Activated T-helper 1 cell treated with anti-CD3 and anti-CD28 coated beads, Interleukin-12 subunit alpha, Interleukin-12 subunit beta, Interleukin-2, Interleukin-4 antibody, amounts not matched to agents 30 ng/mL and 10 ng/mL and 1 ng/mL, durations not matched to agents 14 hours and 24 hours and 36 hours (primary cell): ENCODE measurements around the gene PPT2. TPM values are rescaled to one million over a fixed set of nuclear protein-coding genes. Genes with fewer than 3 reads are reported as not detected.
"Not testable (repeated sequence)": the region's sequence is repeated elsewhere in the genome, so short reads cannot be mapped to it uniquely, and the experiment has no call there.

Experiments used
- DNase-seq: peaks from one replicate; pipeline ENCODE4 v3.0.0; 2021; ENCODE audit warnings: low spot score
- H3K27ac Mint-ChIP-seq: one replicate; pipeline ENCODE4 v1.8.0; 2021; ENCODE audit warnings: mild to moderate bottlenecking, mixed read lengths
- H3K27me3 Mint-ChIP-seq: one replicate; pipeline ENCODE4 v1.8.0; 2022; ENCODE audit warnings: mild to moderate bottlenecking, moderate library complexity, mixed read lengths; ENCODE audit not compliant: insufficient read depth
- H3K36me3 Mint-ChIP-seq: one replicate; pipeline ENCODE4 v1.8.0; 2021; ENCODE audit warnings: low read depth, mixed read lengths
- H3K4me1 Mint-ChIP-seq: one replicate; pipeline ENCODE4 v1.8.0; 2021; ENCODE audit warnings: low read depth, mixed read lengths
- H3K4me3 Mint-ChIP-seq: one replicate; pipeline ENCODE4 v1.8.0; 2021; ENCODE audit warnings: mild to moderate bottlenecking, moderate library complexity, mixed read lengths
- H3K9me3 Mint-ChIP-seq: one replicate; pipeline ENCODE4 v1.8.0; 2021; ENCODE audit warnings: mixed read lengths
- intact Hi-C: fragments of 100-400 bp; cut with micrococcal nuclease; formaldehyde crosslinking; loops from one replicate; pipeline ENCODE4 v1.15.1; 2024
- total RNA-seq: library from RNA; stranded (reverse); gene quantifications from 2 replicates; pipeline ENCODE4 v1.2.3, GENCODE V29; 2022

PPT2 gene
- total RNA-seq, 1 donor from 2014 or later = 17.1 TPM

DNA sequence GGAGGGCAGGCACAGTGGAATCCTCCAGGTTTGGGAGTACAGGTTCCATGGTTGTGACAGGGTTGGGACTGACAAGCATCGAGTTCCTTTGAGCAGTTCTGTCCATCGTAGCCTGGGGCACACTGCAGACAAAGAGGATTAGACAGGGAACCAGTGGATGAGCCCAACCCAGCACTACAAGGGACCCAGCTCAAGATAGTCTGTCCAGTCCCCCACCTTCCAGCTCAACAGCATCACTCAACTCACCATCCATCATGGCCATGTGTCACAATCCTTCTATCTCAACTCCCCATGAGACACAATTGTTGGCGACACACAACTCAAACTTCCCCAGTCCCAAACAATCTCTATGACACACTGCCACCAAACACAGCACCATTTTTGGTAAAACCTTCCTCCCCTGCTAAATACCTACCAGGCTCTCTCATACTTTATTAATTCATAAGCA is 50.4 kb downstream of the PPT2 start:
- Mint-ChIP-seq H3K27ac (no peak overlapping the region), H3K4me3 (no peak overlapping the region), H3K4me1 (no peaks in the 10 kb centered on the region), H3K36me3 (no peaks in the 10 kb centered on the region), H3K27me3 (peaks cover 23% of the 10 kb centered on the region), H3K9me3 (no peaks in the 10 kb centered on the region)
- intact Hi-C loops = no loop called here
- no peak for DNase-seq

DNA sequence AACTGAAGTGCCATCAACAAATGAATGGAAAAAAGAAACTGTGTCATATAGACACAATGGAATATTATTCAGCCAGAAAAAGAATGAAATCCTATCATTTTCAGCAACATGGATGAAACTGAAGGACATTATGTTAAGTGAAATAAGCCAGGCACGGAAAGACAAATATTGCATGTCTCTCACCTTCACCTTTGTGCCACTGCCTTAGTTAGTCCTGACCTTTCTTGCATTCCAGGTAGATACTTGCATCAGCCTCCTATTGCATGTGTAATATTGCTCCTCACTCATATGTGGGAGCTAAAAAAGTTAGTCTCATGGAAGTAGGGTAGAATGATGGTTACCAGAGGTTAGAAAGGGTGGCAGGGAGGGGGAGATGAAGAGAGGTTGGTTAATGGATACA is 55.1 kb downstream of the PPT2 start:
- no peaks in the 10 kb centered on the region for H3K4me1 Mint-ChIP-seq
- H3K4me3 Mint-ChIP-seq = no peak overlapping the region
- H3K36me3 Mint-ChIP-seq = no peaks in the 10 kb centered on the region
- intact Hi-C loops = no loop called here
- no peaks in the 10 kb centered on the region for H3K9me3 Mint-ChIP-seq
- no peak overlapping the region for H3K27ac Mint-ChIP-seq
- H3K27me3 Mint-ChIP-seq = peaks cover 26% of the 10 kb centered on the region
- no peak for DNase-seq

DNA sequence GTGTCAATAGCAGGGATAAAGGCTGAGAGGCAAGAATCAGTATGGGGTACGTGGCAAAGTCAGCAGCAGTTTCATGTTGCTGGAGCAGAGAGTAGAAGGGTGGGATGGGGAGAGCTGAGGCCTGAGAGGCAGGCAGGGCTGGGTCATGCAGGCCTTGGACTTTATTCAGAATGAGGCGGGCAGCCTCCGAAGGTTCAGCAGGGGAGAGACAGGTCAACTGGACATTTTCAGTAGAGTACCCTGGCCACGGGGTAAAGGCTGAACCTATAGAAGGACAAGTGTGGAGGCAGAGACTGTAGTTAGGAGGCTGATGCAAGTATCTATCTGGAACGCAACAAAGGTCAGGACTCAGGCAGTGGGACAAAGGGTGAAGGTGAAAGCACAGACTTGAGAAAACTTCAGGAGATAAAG is 56.3 kb downstream of the PPT2 start:
- intact Hi-C loops = no loop called here

DNA sequence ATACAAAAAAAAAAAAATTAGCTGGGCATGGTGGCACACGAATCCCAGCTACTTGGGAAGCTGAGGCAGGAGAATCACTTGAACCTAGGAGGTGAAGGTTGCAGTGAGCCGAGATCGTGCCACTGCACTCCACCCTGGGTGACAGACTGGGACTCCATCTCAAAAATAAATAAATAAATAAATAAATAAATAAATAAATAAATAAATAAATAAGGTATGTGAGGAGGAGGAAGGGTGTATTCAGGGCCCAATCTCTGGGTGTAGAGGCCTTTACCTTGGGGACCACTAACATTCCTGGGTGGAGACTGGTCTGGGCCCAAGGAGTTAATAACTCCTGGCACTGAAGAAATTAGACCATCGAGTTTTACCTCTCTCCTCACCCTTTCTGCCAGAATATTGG is 57.5 kb downstream of the PPT2 start:
- peaks cover 20% of the 10 kb centered on the region for H3K27me3 Mint-ChIP-seq
- H3K36me3 Mint-ChIP-seq, H3K27ac Mint-ChIP-seq, H3K4me3 Mint-ChIP-seq, intact Hi-C loops, H3K4me1 Mint-ChIP-seq, H3K9me3 Mint-ChIP-seq, DNase-seq: not testable (repeated sequence)

More for the DNA sequence above, 56.3 kb downstream of the PPT2 start:
- Mint-ChIP-seq H3K4me1 (no peaks in the 10 kb centered on the region), H3K9me3 (no peaks in the 10 kb centered on the region), H3K27ac (no peak overlapping the region), H3K27me3 (peaks cover 23% of the 10 kb centered on the region), H3K36me3 (no peaks in the 10 kb centered on the region), H3K4me3 (no peak overlapping the region)
- no peak for DNase-seq

DNA sequence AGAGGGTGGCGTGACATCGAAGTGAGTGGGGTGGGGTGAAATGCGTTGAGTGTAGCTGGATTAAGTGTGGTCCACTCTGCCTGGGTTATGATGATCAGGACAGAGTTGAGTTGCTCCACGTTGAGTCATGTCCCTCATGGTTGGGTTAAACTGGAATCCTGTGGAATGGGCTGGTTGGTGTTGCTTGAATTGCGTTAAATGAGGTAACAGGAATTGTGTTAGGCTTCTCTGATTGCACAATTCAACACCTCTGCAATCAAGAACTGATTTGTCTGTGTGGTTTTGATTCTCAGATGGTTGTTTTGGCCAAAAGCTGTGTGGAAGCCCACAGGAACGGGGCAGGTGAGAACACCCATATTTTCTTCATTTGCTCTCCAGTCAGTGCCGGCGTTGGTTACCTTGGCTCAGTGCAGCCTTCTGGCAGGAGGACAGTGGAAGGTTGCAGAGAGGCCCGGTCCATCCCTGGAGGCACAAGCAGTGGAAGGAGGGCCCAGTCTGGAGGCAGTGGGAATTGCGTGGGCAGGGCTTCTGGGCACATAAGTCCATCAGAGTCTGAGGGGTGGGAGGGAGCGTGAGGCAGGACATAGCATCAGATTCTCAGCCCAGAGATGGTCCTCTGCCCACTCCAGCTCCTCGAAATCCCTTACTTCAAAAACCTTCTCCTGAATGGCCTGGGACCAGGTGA is 58.3 kb downstream of the PPT2 start:
- Mint-ChIP-seq H3K27me3 (peaks cover 17% of the 10 kb centered on the region), H3K4me3 (no peak overlapping the region), H3K9me3 (no peaks in the 10 kb centered on the region), H3K27ac (no peak overlapping the region), H3K4me1 (no peaks in the 10 kb centered on the region), H3K36me3 (no peaks in the 10 kb centered on the region)
- no peak for DNase-seq
- intact Hi-C loops = no loop called here

Other genes with a start within 250 kb of the PPT2 start
- gene C2, start 226.4 kb upstream of the PPT2 start, total RNA-seq = 0.88 and 1.6 TPM in 2 replicates
- 0.21 TPM in 1 of 2 replicates, not detected in the other for gene CFB, start 208.0 kb upstream of the PPT2 start, total RNA-seq
- 92.3 and 97.7 TPM in 2 replicates for gene NELFE, start 195.2 kb upstream of the PPT2 start, total RNA-seq
- 85.8 and 101 TPM in 2 replicates for gene SKIC2, start 195.0 kb upstream of the PPT2 start, total RNA-seq
- gene DXO, start 182.0 kb upstream of the PPT2 start, total RNA-seq = 14.1 and 15.2 TPM in 2 replicates
- 4.0 and 4.1 TPM in 2 replicates for gene C4A, start 172.1 kb upstream of the PPT2 start, total RNA-seq
- 4.1 and 4.7 TPM in 2 replicates for gene C4B, start 139.3 kb upstream of the PPT2 start, total RNA-seq
- 0.34 and 0.36 TPM in 2 replicates for gene CYP21A2, start 115.7 kb upstream of the PPT2 start, total RNA-seq
- 2.0 and 4.4 TPM in 2 replicates for gene TNXB, start 44.8 kb upstream of the PPT2 start, total RNA-seq
- gene ATF6B, start 25.9 kb upstream of the PPT2 start, total RNA-seq = 80.1 and 97.6 TPM in 2 replicates
- gene FKBPL, start 23.9 kb upstream of the PPT2 start, total RNA-seq = 4.8 and 6.0 TPM in 2 replicates
- gene PRRT1, start 2.2 kb upstream of the PPT2 start, total RNA-seq = 0.24 and 0.57 TPM in 2 replicates
- gene EGFL8, start 10.5 kb downstream of the PPT2 start, total RNA-seq = 8.3 and 9.1 TPM in 2 replicates
- 34.5 and 35.6 TPM in 2 replicates for gene AGPAT1, start 21.9 kb downstream of the PPT2 start, total RNA-seq
- gene RNF5, start 24.3 kb downstream of the PPT2 start, total RNA-seq = 58.1 and 60.4 TPM in 2 replicates
- gene AGER, start 30.1 kb downstream of the PPT2 start, total RNA-seq = 19.6 and 20.2 TPM in 2 replicates
- 91.9 and 94.0 TPM in 2 replicates for gene PBX2, start 36.1 kb downstream of the PPT2 start, total RNA-seq
- 82.5 and 84.7 TPM in 2 replicates for gene GPSM3, start 38.5 kb downstream of the PPT2 start, total RNA-seq
- 0.66 and 0.73 TPM in 2 replicates for gene NOTCH4, start 69.9 kb downstream of the PPT2 start, total RNA-seq
- gene TSBP1, start 217.8 kb downstream of the PPT2 start, total RNA-seq = not detected in 2 replicates